Measurements from ENCODE around the gene RNF121.
"Not testable (repeated sequence)": the region's sequence is repeated elsewhere in the genome, so short reads cannot be mapped to it uniquely, and the experiment has no call there.

The RNF121 gene

GRCh38 chr11:71928737-71929443, at the start of gene RNF121:
Gene RNF121 (plus strand): TSS chr11:71929046. CDS start chr11:71929062, 16 bp downstream.
- DNase-seq (ENCODE audit: low spot score): peak; percentile 97

GRCh38 chr11:71885806-71886205, 43.0 kb upstream of the RNF121 start:
- not testable (repeated sequence) for DNase-seq (ENCODE audit: low spot score)

GRCh38 chr11:71888335-71889010, 40.4 kb upstream of the RNF121 start:
- not testable (repeated sequence) for DNase-seq (ENCODE audit: low spot score)

- DNase-seq (ENCODE audit: low spot score): not testable (repeated sequence)
Measured at GRCh38 chr11:71889181-71889872, 39.5 kb upstream of the RNF121 start.

- no peak for DNase-seq (ENCODE audit: low spot score)
Measured at GRCh38 chr11:71895961-71896360, 32.9 kb upstream of the RNF121 start.

GRCh38 chr11:71901137-71901536, 27.7 kb upstream of the RNF121 start:
- DNase-seq (ENCODE audit: low spot score): not testable (repeated sequence)

GRCh38 chr11:71908218-71908617, 20.6 kb upstream of the RNF121 start:
- no peak for DNase-seq (ENCODE audit: low spot score)

- DNase-seq (ENCODE audit: low spot score): not testable (repeated sequence)
Measured at GRCh38 chr11:71910775-71911174, 18.1 kb upstream of the RNF121 start.

GRCh38 chr11:71911321-71911985, 17.4 kb upstream of the RNF121 start:
- DNase-seq (ENCODE audit: low spot score): peak; percentile 19

- not testable (repeated sequence) for DNase-seq (ENCODE audit: low spot score)
Measured at GRCh38 chr11:71911986-71912340, 16.9 kb upstream of the RNF121 start.

GRCh38 chr11:71913756-71914526, 14.9 kb upstream of the RNF121 start:
- no peak for DNase-seq (ENCODE audit: low spot score)

GRCh38 chr11:71914617-71915189, 14.1 kb upstream of the RNF121 start:
- DNase-seq (ENCODE audit: low spot score): no peak

GRCh38 chr11:71917646-71918140, 11.2 kb upstream of the RNF121 start:
- DNase-seq (ENCODE audit: low spot score): no peak

GRCh38 chr11:71927820-71928736, 768 bp upstream of the RNF121 start, which contains the start of gene XNDC1N:
Gene XNDC1N (minus strand): TSS chr11:71928594. CDS start chr11:71923353, 5,241 bp downstream.
- DNase-seq (ENCODE audit: low spot score): peak; percentile 81

GRCh38 chr11:71929491-71929890, 645 bp downstream of the RNF121 start:
- DNase-seq (ENCODE audit: low spot score): no peak

GRCh38 chr11:71930556-71931244, 1.9 kb downstream of the RNF121 start:
- no peak for DNase-seq (ENCODE audit: low spot score)

- peak; percentile 1 for DNase-seq (ENCODE audit: low spot score)
Measured at GRCh38 chr11:71931245-71931602, 2.4 kb downstream of the RNF121 start.

- no peak for DNase-seq (ENCODE audit: low spot score)
Measured at GRCh38 chr11:71933141-71933933, 4.5 kb downstream of the RNF121 start.

Data from CD4-positive, alpha-beta T cell treated with Interleukin-2 at 100 ng/mL for 4 hours (primary cell).